HG03469 (cell line): ENCODE measurements around the gene GALNT2.
A peak's percentile ranks its signal among the peaks of the same experiment; 100 is the strongest.

Experiments used
- ATAC-seq: cut with Tn5 transposase; IDR thresholded peaks from one replicate; pipeline ENCODE4 v1.9.1; 2021; ENCODE audit warnings: mild to moderate bottlenecking, moderate library complexity, moderate number of reproducible peaks; ENCODE audit not compliant: unreplicated experiment

Gene GALNT2

DNA sequence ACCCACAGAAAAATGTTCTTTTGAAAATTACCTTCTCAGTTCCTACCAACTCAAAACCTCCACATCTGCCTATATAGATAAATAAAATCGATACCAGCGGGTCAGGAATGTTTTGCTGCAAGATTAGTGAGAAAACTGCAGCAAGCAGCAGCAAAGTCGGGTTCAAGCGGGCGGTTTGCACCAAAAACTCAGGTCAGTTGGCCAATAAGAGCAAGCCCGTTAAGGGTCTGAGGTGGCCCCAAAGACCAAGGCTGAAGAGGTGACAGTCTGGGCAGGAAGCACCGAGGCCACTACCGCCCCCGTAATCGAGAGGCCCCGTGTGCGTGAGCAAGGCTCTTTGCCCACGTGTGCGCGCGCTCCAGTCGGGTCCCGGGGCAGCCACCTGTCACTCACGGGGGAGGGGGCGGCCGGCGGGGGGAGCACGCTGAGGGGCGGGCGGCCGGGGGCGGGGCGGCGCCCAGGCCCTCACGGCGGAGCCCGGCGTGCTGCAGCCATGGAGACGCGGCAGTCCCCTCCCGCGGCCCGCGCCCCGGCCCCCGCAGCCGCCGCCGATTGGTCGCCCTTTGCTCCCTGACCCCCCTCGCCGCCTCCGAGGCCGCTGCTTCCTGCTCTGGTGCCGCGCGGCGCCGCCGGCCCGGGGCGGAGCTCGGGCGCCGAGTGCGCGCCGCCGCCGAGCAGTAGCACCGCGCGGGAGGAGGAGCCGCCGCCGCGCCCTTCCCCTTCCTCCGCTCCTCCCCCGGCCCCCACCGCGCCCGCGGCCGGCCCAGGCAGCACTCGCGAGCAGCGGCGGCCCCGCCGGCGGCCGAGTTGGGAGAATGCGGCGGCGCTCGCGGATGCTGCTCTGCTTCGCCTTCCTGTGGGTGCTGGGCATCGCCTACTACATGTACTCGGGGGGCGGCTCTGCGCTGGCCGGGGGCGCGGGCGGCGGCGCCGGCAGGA is at the start of gene GALNT2:
Gene GALNT2, plus strand, starts transcription at position 773 of the 939 bp plus-strand sequence. Its CDS starts 43 bp downstream, at position 816.
- ATAC-seq: peak; percentile 79

- no peak for ATAC-seq
Measured at GRCh38 chr1:230020451-230020850, 46.6 kb upstream of the GALNT2 start.

- no peak for ATAC-seq
Measured at GRCh38 chr1:230022666-230023380, 44.2 kb upstream of the GALNT2 start.

- ATAC-seq: no peak
Measured at GRCh38 chr1:230025686-230026085, 41.4 kb upstream of the GALNT2 start.

DNA sequence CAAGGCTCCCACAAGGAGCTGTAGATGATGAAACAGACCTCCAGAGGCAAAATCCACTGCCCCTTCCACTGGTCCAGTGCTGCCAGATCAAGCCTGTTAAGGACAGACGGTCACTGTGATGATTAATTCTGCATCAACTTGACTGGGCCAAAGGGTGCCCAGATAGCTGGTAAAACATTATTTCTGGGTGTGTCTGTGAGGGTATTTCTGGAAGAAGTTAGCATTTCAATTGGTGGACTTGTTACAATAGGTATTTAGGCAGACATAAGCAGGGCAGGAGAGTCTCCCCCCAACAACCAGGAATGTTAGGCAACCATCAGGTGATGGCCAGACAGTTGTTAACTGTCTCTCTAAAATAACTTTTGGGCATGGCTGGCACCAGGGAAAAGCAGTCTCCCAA is 40.9 kb upstream of the GALNT2 start:
- no peak for ATAC-seq

- no peak for ATAC-seq
Measured at GRCh38 chr1:230026572-230026971, 40.5 kb upstream of the GALNT2 start.

GRCh38 chr1:230028602-230029223 is 38.3 kb upstream of the GALNT2 start:
- ATAC-seq: no peak

DNA sequence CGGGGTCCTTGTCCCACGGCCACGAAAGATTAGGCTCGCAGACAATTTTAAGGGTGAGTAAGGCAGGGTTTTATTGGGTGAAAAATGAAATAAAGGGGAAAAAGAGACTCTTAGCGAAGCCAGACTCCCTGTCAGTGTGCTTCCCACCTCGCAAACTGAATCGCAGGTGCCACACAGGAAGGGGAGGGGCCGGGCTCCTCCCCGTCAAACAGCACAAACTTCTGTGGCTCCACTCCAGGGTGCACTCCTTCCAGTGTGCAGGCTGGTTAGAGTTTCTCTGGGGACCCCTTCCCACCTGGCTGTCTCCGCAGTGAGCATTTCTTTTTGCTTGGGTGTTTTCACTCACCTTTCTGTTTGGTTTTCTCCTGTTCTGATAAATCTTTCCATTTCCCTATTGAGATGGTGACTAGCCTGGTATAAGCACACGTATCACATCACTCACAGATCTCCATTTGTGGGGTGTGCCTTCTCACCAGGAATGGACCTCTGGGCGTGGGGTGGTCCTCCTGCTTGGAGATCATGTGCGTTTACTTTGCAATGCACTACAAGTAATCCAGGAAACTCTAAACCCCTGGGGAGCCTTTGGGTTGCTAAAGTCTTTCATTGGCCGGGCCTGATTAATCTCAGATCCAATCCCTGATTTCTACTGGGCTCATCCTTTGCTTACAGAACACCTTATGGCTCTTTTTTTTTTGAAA is 37.6 kb upstream of the GALNT2 start:
- no peak for ATAC-seq

- no peak for ATAC-seq
Measured at GRCh38 chr1:230030122-230030821, 36.8 kb upstream of the GALNT2 start.

DNA sequence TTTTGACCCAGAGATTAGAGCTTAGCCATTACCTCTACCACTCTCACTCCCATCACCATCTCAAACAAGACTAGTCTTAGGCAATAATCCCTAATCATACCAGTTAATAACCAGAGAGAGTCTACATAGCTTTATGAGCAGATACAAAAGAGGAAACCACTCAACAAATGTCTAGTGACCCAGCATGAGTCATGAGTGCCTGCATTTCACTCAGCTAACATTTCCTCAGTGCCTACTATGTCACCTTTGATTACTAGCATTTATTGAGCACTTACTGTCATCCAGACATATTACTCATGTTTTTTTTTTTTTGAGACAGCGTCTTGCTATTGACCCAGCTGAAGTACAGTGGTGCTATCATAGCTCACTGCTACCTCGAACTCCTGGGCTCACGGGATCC is 35.9 kb upstream of the GALNT2 start:
- no peak for ATAC-seq

DNA sequence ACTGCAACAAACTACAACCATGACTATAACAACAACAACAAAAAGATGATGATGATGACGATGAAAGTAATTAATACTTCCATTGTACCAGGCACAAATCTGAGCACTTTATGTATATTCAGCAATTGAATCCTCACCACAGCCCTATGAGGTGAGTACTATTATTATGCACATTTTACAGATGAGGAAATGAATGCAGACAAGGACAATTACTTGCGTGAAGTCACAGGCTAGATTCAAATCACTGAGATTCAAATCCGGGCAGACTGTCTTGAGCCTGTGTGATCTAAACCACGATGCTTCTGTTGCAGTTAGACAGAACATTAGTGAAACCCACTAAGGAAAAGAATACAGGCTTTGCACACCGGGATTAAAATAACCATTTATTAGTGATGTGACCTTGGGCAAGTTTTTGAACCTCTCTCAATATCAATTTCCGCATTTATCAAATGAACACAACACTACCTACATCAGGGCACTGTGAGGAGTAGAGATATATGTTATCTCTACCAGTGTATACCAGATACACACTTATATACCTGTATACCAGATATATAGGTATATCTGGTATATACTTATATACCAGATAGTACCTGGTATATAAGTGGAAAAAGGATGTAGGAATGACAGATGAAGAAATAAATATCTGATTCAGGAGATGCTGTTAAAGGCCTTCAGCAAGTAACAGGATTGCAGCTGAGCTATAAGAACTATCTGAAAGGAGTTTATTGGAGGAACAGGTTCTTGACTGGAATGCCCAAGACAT is 34.3 kb upstream of the GALNT2 start:
- no peak for ATAC-seq

- ATAC-seq: no peak
Measured at GRCh38 chr1:230037261-230037660, 29.8 kb upstream of the GALNT2 start.

DNA sequence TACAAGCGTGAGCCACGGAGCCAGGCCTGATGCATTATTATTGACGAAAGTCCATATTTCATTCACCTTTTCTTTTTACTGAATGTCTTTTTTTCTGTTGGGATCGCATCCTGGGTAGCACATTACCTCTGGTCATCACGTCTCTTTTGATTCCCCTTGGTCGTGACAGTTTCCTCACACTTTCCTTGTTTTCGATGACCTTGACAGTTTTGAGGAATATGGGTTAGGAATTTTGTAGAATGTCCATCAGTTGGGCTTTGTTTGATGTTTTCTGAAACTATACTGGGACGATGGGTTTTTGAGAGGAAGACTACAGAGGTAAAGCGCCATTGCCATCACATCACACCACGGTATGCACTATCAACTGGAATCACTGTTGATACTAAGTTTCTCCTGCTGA is 26.6 kb upstream of the GALNT2 start:
- no peak for ATAC-seq

GRCh38 chr1:230043081-230043480 is 24.0 kb upstream of the GALNT2 start:
- ATAC-seq: no peak

GRCh38 chr1:230044729-230045128 is 22.3 kb upstream of the GALNT2 start:
- no peak for ATAC-seq

GRCh38 chr1:230047114-230047865 is 19.7 kb upstream of the GALNT2 start:
- ATAC-seq: no peak

DNA sequence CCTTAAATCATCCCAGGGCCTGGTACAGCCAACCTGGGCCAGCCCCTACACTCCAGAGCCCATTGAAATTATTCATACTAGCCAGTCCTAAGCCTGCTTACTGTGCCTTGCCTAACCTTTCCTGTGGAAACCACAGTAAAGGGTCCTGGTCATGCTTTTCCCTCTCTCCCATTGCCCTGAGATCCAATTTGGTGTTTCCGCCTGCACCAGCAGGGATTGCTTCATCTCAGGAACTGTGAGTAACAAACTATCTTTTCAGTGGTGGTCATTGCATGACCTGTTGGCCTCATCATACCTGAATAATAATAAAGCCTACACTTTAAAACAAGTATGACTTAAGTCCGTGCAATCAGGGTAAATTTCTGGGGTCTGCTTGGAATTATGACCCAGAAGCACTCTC is 18.7 kb upstream of the GALNT2 start:
- no peak for ATAC-seq

GRCh38 chr1:230048922-230049321 is 18.1 kb upstream of the GALNT2 start:
- no peak for ATAC-seq

DNA sequence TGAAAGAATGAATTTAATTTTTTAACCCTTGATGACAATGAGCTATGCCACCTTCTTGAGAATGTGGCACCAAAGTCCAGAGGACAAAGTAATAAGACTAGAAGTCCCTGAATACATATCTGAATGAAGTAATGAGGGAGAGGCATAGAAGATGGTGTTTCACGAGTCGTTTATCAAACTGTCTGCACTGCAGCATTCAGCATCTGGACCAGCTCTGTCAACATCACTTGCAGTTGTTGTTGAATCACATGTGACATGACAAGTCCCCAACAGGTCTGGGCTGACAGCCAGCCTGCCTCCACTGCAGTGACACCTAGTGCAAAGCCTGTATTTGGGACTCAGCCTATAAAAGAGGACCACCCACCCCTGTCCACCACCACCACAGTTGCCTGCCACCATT is 17.3 kb upstream of the GALNT2 start:
- no peak for ATAC-seq
